Lung (tissue), 12 donors: ENCODE data around the gene PPP2R1B. TPM values are rescaled to one million over a fixed set of nuclear protein-coding genes. Genes with fewer than 3 reads are reported as not detected.

Experiments used
- ATAC-seq: fragments of 200-7000 bp; cut with Tn5 transposase; one replicate; pipeline ENCODE4 v1.9.1; 2020; ENCODE audit warnings: moderate number of reproducible peaks; ENCODE audit not compliant: insufficient read depth, low FRiP score
- DNase-seq, 3 donors: peaks; one replicate each; pipeline ENCODE4 v3.0.0-alpha.2; 2013 to 2017
- H3K27ac ChIP-seq, 2 donors: one replicate each; pipeline ENCODE4 v1.5.1; 2013; ENCODE audit warnings: mild to moderate bottlenecking in 2 of 2, moderate library complexity in 2 of 2, control low read depth in 1 of 2, inconsistent platforms in 1 of 2, low read depth in 1 of 2, low read length in 1 of 2
- H3K27me3 ChIP-seq, 3 donors: one replicate each; pipeline ENCODE4 v1.5.1; 2013; ENCODE audit warnings: low read length in 2 of 3; ENCODE audit not compliant: control insufficient read depth in 3 of 3, insufficient read depth in 3 of 3
- H3K36me3 ChIP-seq, 4 donors: one replicate each; pipeline ENCODE4 v1.5.1; 2013; ENCODE audit warnings: low read length in 4 of 4, mild to moderate bottlenecking in 1 of 4, moderate library complexity in 1 of 4; ENCODE audit not compliant: control insufficient read depth in 4 of 4, insufficient read depth in 4 of 4
- H3K4me1 ChIP-seq, 5 donors: one replicate each; pipeline ENCODE4 v1.5.1; 2013; ENCODE audit warnings: low read length in 5 of 5, mild to moderate bottlenecking in 2 of 5, moderate library complexity in 1 of 5; ENCODE audit not compliant: control insufficient read depth in 5 of 5, insufficient read depth in 5 of 5
- H3K4me3 ChIP-seq: one replicate; pipeline ENCODE4 v1.5.1; 2013; ENCODE audit warnings: mild to moderate bottlenecking, control low read depth, moderate library complexity
- H3K9ac ChIP-seq, 2 donors: one replicate each; pipeline ENCODE4 v1.5.1; 2013; ENCODE audit warnings: low read length in 2 of 2, control low read depth in 1 of 2; ENCODE audit not compliant: insufficient read depth in 1 of 2
- H3K9me3 ChIP-seq, 4 donors: one replicate each; pipeline ENCODE4 v1.5.1; 2013; ENCODE audit warnings: low read length in 3 of 4, mild to moderate bottlenecking in 1 of 4, moderate library complexity in 1 of 4; ENCODE audit not compliant: control insufficient read depth in 4 of 4, insufficient read depth in 3 of 4
- CTCF ChIP-seq: IDR thresholded peaks from 2 replicates; pipeline ENCODE4 v1.5.1; 2012; ENCODE audit warnings: mild to moderate bottlenecking; ENCODE audit errors: control extremely low read depth, extremely low read depth
- WGBS, 2 donors: extraction: QIAGEN DNeasy Blood & Tissue Kit; methylation state at CpG; one replicate each; pipeline ENCODE4 v1.1.7; 2013; 5-methylcytosine and 5-hydroxymethylcytosine counted together
- polyA plus RNA-seq, 2 donors: library from polyadenylated mRNA; stranded (reverse); fragments of 200-250 nt; gene quantifications; one replicate each; pipeline ENCODE4 v1.2.1, GENCODE V29; 2013
- total RNA-seq, 2 donors: library from RNA; depleted of rRNA in 1 of 2; stranded (reverse); fragments of >200 nt in 1 of 2; gene quantifications; one replicate each; pipeline ENCODE4 v1.2.1, GENCODE V29; 2014 to 2021
- donor health status: control.
- donor health status: control.
- donor health status: Bipolar disorder and iron deficiency.
- donor health status: healthy.
- donor health status: DM: yes; HTN: yes; CAD: no.

The PPP2R1B gene
- total and polyA plus RNA-seq, 4 donors: 8.3 to 71.5 (median 20.4) TPM

- WGBS, 2 donors: 68 to 81% methylated on average over 5 of the region's 5 CpGs
- no peak for TF ChIP-seq CTCF
These were observed 16.0 kb upstream of the PPP2R1B start for GRCh38 chr11:111782109-111782741.

GRCh38 chr11:111779118-111779517 is 12.9 kb upstream of the PPP2R1B start:
- no peak overlapping the region for H3K9ac ChIP-seq
- 80 to 83% methylated on average over 6 of the region's 6 CpGs for WGBS, 2 donors

More at GRCh38 chr11:111782109-111782741, 16.0 kb upstream of the PPP2R1B start:
- H3K4me3 ChIP-seq: no peak overlapping the region
- peaks cover 0 to 7% (median 0%) of the 10 kb centered on the region in 5 donors for H3K4me1 ChIP-seq
- H3K36me3 ChIP-seq: peaks cover 0 to 15% (median 12%) of the 10 kb centered on the region in 4 donors
- no peak overlapping the region for H3K27ac ChIP-seq
- DNase-seq (no peak), ATAC-seq (no peak)
- no peaks in the 10 kb centered on the region for H3K9me3 ChIP-seq
- H3K27me3 ChIP-seq: no peaks in the 10 kb centered on the region
- no peak overlapping the region for H3K9ac ChIP-seq

GRCh38 chr11:111778047-111778558 is 11.9 kb upstream of the PPP2R1B start:
- ATAC-seq (no peak), DNase-seq (no peak)
- H3K9ac ChIP-seq: no peak overlapping the region
- TF ChIP-seq CTCF: no peak
- no peaks in the 10 kb centered on the region for H3K27me3 ChIP-seq
- no peaks in the 10 kb centered on the region for H3K36me3 ChIP-seq
- no peaks in the 10 kb centered on the region for H3K9me3 ChIP-seq
- 87 to 90% methylated on average over 3 of the region's 3 CpGs for WGBS, 2 donors
- no peak overlapping the region for H3K4me3 ChIP-seq
- no peak overlapping the region for H3K27ac ChIP-seq
- peaks cover 0 to 11% (median 2%) of the 10 kb centered on the region in 5 donors for H3K4me1 ChIP-seq

More at GRCh38 chr11:111779118-111779517, 12.9 kb upstream of the PPP2R1B start:
- DNase-seq: no peak
- TF ChIP-seq CTCF: no peak
- Histone ChIP-seq H3K27ac (no peak overlapping the region), H3K4me3 (no peak overlapping the region), H3K27me3 (no peaks in the 10 kb centered on the region), H3K4me1 (peaks cover 0 to 11% (median 2%) of the 10 kb centered on the region in 5 donors), H3K36me3 (peaks cover 0 to 3% (median 0%) of the 10 kb centered on the region in 4 donors), H3K9me3 (no peaks in the 10 kb centered on the region)
- no peak for ATAC-seq
